IMR-90 (cell line): ENCODE data around the gene ATP9B. TPM values are rescaled to one million over a fixed set of nuclear protein-coding genes. Genes with fewer than 3 reads are reported as not detected.

Source experiments
- ATAC-seq: fragments of 200-7000 bp; cut with Tn5 transposase; 2 replicates; pipeline ENCODE4 v1.9.1; 2020; ENCODE audit warnings: low read depth, mild to moderate bottlenecking, moderate library complexity
- BruUV-seq: library from RNA; stranded (reverse); fragments of 400-500 nt; replicated peaks from 2 replicates; lab custom pipeline; 2021; lab: Mats Ljungman, UMichigan
- CTCF ChIA-PET: fragments of 300-600 bp; formaldehyde crosslinking; extraction: SDS; loops from one replicate; lab custom pipeline; 2021; ENCODE audit warnings: antibody characterized with exemption; lab: Yijun Ruan, JAX
- POLR2A ChIA-PET: fragments of 300-600 bp; sonication (Branson Sonifier 250); formaldehyde crosslinking; loops from one replicate; lab custom pipeline; 2022; ENCODE audit warnings: antibody characterized with exemption; ENCODE audit not compliant: unreplicated experiment; lab: Charles Lee
- DNase-seq: peaks from one replicate; pipeline ENCODE4 v3.0.0; 2013
- H2AFZ ChIP-seq: replicated peaks from 2 replicates; pipeline ENCODE3; 2013; ENCODE audit warnings: low read length, mild to moderate bottlenecking; ENCODE audit not compliant: poor library complexity
- H2AK5ac ChIP-seq: 2 replicates; pipeline ENCODE4 v1.6.1; 2013; ENCODE audit warnings: low read depth, low read length, inconsistent platforms
- H2AK9ac ChIP-seq: replicated peaks from 2 replicates; pipeline ENCODE3; 2013; ENCODE audit warnings: mild to moderate bottlenecking, low read depth, low read length, moderate library complexity; ENCODE audit not compliant: poor library complexity
- H2BK120ac ChIP-seq: 2 replicates; pipeline ENCODE4 v1.6.1; 2013; ENCODE audit warnings: low read depth, low read length, inconsistent platforms
- H2BK15ac ChIP-seq: 3 replicates; pipeline ENCODE4 v1.6.1; 2013; ENCODE audit warnings: low read depth, low read length, inconsistent platforms
- H2BK20ac ChIP-seq: 2 replicates; pipeline ENCODE4 v1.6.1; 2013; ENCODE audit warnings: low read depth, mild to moderate bottlenecking, inconsistent platforms, low read length, moderate library complexity
- H2BK5ac ChIP-seq: 2 replicates; pipeline ENCODE4 v1.6.1; 2013; ENCODE audit warnings: mild to moderate bottlenecking, low read depth, low read length, inconsistent platforms; ENCODE audit not compliant: poor library complexity, severe bottlenecking
- H3K14ac ChIP-seq: replicated peaks from 2 replicates; pipeline ENCODE4 v1.6.1; 2013; ENCODE audit warnings: low read depth, low read length, inconsistent platforms
- H3K18ac ChIP-seq: 2 replicates; pipeline ENCODE4 v1.6.1; 2013; ENCODE audit warnings: low read depth, low read length, control low read depth
- H3K23ac ChIP-seq: 2 replicates; pipeline ENCODE4 v1.6.1; 2013; ENCODE audit warnings: low read depth, low read length, inconsistent platforms
- H3K27ac ChIP-seq: 2 replicates; pipeline ENCODE4 v1.5.1; 2013; ENCODE audit warnings: mild to moderate bottlenecking, control low read depth, low read length; ENCODE audit not compliant: insufficient read depth
- H3K27me3 ChIP-seq: 2 replicates; pipeline ENCODE4 v1.6.1; 2013; ENCODE audit warnings: low read length; ENCODE audit not compliant: control insufficient read depth, insufficient read depth
- H3K36me3 ChIP-seq: 2 replicates; pipeline ENCODE4 v1.6.1; 2013; ENCODE audit warnings: low read length, mixed read lengths; ENCODE audit not compliant: control insufficient read depth, insufficient read depth
- H3K4ac ChIP-seq: 2 replicates; pipeline ENCODE4 v1.6.1; 2013; ENCODE audit warnings: low read depth, low read length, inconsistent platforms
- H3K4me1 ChIP-seq: 2 replicates; pipeline ENCODE4 v1.6.1; 2013; ENCODE audit warnings: low read length, mixed read lengths; ENCODE audit not compliant: control insufficient read depth, insufficient read depth
- H3K4me2 ChIP-seq: 2 replicates; pipeline ENCODE4 v1.6.1; 2013; ENCODE audit warnings: low read depth, mild to moderate bottlenecking, control low read depth, low read length, moderate library complexity
- H3K4me3 ChIP-seq: 2 replicates; pipeline ENCODE4 v1.5.1; 2013; ENCODE audit warnings: low read depth, mild to moderate bottlenecking, control low read depth, low read length, moderate library complexity; ENCODE audit not compliant: insufficient read depth
- H3K56ac ChIP-seq: 2 replicates; pipeline ENCODE4 v1.6.1; 2013; ENCODE audit warnings: low read length, inconsistent platforms; ENCODE audit not compliant: insufficient read depth; ENCODE audit errors: extremely low read depth
- H3K79me1 ChIP-seq, 2 experiments: 2 replicates each; pipeline ENCODE4 v1.6.1; 2013; ENCODE audit warnings: low read length in 2 of 2, inconsistent platforms in 1 of 2, low read depth in 1 of 2
- H3K9ac ChIP-seq: 2 replicates; pipeline ENCODE4 v1.6.1; 2013; ENCODE audit warnings: low read depth, low read length, control low read depth
- H3K9me1 ChIP-seq: 2 replicates; pipeline ENCODE4 v1.6.1; 2013; ENCODE audit warnings: low read length, inconsistent platforms; ENCODE audit not compliant: insufficient read depth
- H3K9me3 ChIP-seq: 2 replicates; pipeline ENCODE4 v1.6.1; 2013; ENCODE audit warnings: low read length; ENCODE audit not compliant: control insufficient read depth, insufficient read depth
- H4K20me1 ChIP-seq: 2 replicates; pipeline ENCODE4 v1.6.1; 2013; ENCODE audit warnings: low read length, inconsistent platforms; ENCODE audit not compliant: insufficient read depth
- H4K5ac ChIP-seq: 2 replicates; pipeline ENCODE4 v1.6.1; 2013; ENCODE audit warnings: mild to moderate bottlenecking, low read depth, low read length, control low read depth
- H4K8ac ChIP-seq, 2 experiments: 2 replicates each; pipeline ENCODE4 v1.6.1; 2013; ENCODE audit warnings: low read depth in 2 of 2, low read length in 2 of 2, control low read depth in 1 of 2, inconsistent platforms in 1 of 2
- H4K91ac ChIP-seq: 2 replicates; pipeline ENCODE4 v1.6.1; 2013; ENCODE audit warnings: low read depth, low read length, inconsistent platforms; ENCODE audit not compliant: insufficient read depth
- RCOR1 ChIP-seq: IDR thresholded peaks from 2 replicates; pipeline ENCODE4 v1.6.1; 2012; ENCODE audit warnings: mild to moderate bottlenecking, low read length, improper control_type of control experiment; ENCODE audit not compliant: insufficient replicate concordance
- WGBS, 2 experiments: methylation state at CpG; one replicate each; pipeline versions ENCODE4 v1.1.5 to v1.1.7; 2013; ENCODE audit warnings: missing lambda C conversion rate in 2 of 2; ENCODE audit not compliant: insufficient read length in 1 of 2; ENCODE audit errors: extremely low coverage in 2 of 2; 5-methylcytosine and 5-hydroxymethylcytosine counted together
- dilution Hi-C: fragments of 300-500 bp; cut with HindIII; formaldehyde crosslinking; loops from one replicate; pipeline ENCODE4 v1.14.3; 2018; ENCODE audit warnings: low sequenced_read_pairs; ENCODE audit not compliant: unreplicated experiment
- in situ Hi-C: fragments of 300-500 bp; cut with MboI; formaldehyde crosslinking; loops from 3 replicates; pipeline ENCODE4 v1.14.3; 2019; ENCODE audit warnings: low sequenced_read_pairs, inconsistent platforms, mixed read lengths
- intact Hi-C: fragments of 100-400 bp; cut with micrococcal nuclease; formaldehyde crosslinking; loops from 2 replicates; pipeline ENCODE4 v1.10.0; 2022
- polyA plus RNA-seq, 3 experiments: library from polyadenylated mRNA; depleted of rRNA; stranded (reverse); fragments of >200 nt; gene quantifications; 2 replicates each; pipeline ENCODE4 v1.2.3, GENCODE V29; 2012; ENCODE audit warnings: low replicate concordance in 1 of 3
- total RNA-seq: library from RNA; depleted of rRNA; stranded (reverse); fragments of >200 nt; gene quantifications from 2 replicates; pipeline ENCODE4 v1.2.3, GENCODE V29; 2012

ATP9B gene
- total and polyA plus RNA-seq, 2 of the 4 experiments (the other 2 are of a cell fraction) = 11.0 to 11.5 TPM

DNA sequence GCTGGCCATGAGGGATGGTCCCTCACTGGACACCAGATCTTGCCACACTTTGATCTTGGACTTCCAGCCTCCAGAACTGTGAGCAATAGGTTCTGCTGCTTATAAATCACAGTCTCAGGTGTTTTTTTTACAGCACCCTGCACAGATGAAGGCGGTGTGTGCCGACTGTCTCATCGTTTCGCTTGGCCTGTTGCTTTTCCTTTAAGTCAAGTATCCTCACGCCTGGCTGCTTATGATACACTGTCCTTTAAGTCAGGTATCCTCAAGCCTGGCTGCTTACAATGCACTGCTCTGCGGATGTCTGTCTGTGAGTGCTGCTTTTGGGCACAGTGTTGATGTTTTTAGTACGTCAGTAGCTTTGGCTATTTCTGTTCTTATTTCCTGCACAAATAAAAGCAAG, 49.3 kb upstream of the ATP9B start:
- Histone ChIP-seq H3K27ac (no peak overlapping the region), H3K36me3 (no peaks in the 10 kb centered on the region), H3K23ac (no peak overlapping the region), H2AK9ac (no peak overlapping the region), H2AK5ac (no peak overlapping the region), H3K4me3 (no peak overlapping the region), H3K56ac (no peak overlapping the region), H2BK120ac (no peak overlapping the region), H3K9ac (no peak overlapping the region), H3K9me3 (peaks cover 6% of the 10 kb centered on the region; the same call in 1 of the 2 replicates), H3K4me1 (no peaks in the 10 kb centered on the region), H3K4ac (no peak overlapping the region), H4K91ac (no peak overlapping the region), H4K5ac (no peak overlapping the region), H2BK15ac (no peak overlapping the region), H3K79me1 (no peaks in the 10 kb centered on the region), H3K18ac (no peak overlapping the region), H2BK20ac (no peak overlapping the region), H2BK5ac (no peak overlapping the region), H4K20me1 (no peaks in the 10 kb centered on the region), H3K14ac (no peak overlapping the region), H2AFZ (no peak overlapping the region), H4K8ac (no peak overlapping the region), H3K27me3 (no peaks in the 10 kb centered on the region), H3K9me1 (no peaks in the 10 kb centered on the region), H3K4me2 (no peak overlapping the region)
- DNase-seq = no peak
- 40% methylated on average over 1 of the region's 7 CpGs; no CpG with 5 or more reads in 1 of the 2 experiments for WGBS, 2 experiments
- BruUV-seq = no TSS peak
- ChIA-PET CTCF (interaction anchor here (0.5 kb wide), 1 partner anchor 73 kb away, joined by 3 read pairs; no protein-coding TSS in a partner anchor), POLR2A (no interaction called here)
- dilution Hi-C loops = no loop called here
- in situ Hi-C loops = no loop called here
- no peak for TF ChIP-seq RCOR1
- ATAC-seq = no peak
- intact Hi-C loops = no loop called here
